Amniotic stem cell (primary cell): ENCODE measurements around the gene PHC2.

ENCODE experiments used
- DNase-seq: peaks from one replicate; lab custom pipeline; 2025; lab: John Stamatoyannopoulos, UW

The PHC2 gene

GRCh38 chr1:33371334-33371733 lies 59.6 kb downstream of the PHC2 start:
- DNase-seq, result no peak

DNA sequence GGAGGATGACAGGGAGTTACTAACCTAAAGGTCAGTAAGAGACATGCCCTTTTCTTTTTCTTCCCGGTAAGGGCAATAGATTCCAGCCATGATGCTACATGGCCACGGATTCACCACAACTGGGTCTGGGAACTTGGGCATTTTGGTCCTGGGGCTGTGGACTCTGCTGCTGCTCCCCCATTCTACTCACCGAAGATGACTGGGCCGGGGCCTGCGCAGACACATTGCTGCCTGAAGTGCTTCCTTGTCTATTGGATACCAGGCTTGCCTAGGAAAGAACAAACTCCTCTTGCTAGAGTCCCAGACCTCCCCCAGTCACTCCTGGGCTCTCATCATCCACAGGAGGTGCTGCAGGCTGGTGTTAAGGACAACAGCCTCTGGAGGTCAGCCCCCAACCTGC lies 60.1 kb downstream of the PHC2 start:
- no peak for DNase-seq

- DNase-seq, result no peak
Measured at GRCh38 chr1:33370301-33370700, 60.6 kb downstream of the PHC2 start.

DNA sequence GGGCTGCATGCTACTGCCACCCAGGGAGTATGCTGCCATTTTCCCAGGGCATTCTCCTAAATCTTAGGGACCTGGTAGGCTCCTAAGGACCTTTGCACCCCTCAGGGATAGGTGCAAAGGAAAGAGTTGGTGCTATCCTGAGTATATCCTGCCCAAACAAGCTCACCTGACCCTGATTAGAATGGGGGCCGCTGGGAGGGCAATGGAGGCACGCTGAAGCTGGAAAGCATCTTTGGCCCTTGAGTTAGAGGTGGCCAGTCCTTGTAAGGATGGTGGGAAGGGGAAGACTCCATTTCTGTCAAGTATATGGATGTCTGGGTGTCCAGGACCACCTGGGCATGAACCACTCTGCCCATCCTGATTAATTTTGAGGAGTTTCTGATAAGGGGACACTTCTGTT lies 61.1 kb downstream of the PHC2 start:
- no peak for DNase-seq

DNA sequence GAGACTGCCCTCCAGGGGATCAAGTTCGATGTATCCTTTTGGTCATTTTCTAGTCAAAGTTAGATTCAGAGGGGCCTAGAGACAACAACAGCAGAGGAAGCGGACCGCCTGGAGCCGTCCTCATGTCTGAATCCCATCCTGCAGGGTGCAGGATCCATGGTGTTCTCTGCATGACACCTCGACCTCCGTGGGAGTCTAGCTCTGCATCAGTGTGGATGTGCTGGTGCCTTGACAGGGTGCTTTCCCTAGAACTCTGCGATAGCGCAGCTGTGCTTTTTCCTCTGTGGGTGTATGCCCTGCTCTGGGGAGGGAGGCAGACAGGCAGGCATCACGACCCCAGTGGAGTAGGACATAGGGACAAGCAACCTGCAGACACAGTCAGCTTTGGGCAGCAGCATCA lies 61.8 kb downstream of the PHC2 start:
- DNase-seq, result no peak

DNA sequence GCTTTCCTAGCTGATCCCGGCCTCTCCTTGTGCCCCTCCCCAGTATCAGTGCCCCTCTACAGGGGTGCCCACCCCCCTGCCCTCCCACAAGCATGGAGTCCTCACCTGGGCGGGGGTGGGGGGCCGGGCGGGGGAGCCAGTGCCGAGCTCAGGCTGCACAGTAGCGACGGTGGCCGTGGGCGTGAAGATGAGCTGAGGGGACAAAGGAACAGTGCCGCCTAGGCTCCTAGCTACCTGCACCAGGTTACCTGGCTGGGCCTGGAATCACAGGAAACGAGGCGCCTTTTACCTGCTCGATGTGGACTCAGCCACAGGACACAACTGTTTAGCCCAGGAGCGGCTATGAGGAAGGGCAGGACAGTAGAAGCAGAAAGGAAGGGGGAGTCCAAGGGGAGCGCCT lies 62.5 kb downstream of the PHC2 start:
- no peak for DNase-seq

GRCh38 chr1:33367485-33368405 lies 63.1 kb downstream of the PHC2 start:
- peak; percentile 78 for DNase-seq

- DNase-seq, result no peak
Measured at GRCh38 chr1:33366762-33367484, 64.0 kb downstream of the PHC2 start.

DNA sequence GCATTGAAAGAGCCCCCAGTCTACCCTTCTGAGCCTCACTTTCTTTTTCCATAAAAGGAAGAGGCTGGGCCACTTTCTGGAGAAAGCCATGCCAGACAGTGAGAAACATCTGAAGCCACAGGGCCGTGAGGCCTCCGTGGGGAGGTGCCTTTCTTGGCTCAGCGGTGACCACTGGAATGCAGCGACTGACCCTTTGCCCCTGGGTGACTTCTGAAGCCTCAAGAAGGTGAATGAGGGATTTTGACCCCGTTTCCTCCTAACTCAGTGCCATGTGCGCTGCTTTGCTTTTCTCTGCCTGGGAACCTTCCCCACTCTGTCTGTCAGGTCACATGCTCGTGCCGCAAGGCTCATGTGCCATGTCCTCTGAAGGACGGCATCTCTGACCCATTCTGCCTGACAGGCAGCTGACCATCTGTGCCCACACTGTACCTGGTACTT lies 65.3 kb downstream of the PHC2 start:
- no peak for DNase-seq

DNA sequence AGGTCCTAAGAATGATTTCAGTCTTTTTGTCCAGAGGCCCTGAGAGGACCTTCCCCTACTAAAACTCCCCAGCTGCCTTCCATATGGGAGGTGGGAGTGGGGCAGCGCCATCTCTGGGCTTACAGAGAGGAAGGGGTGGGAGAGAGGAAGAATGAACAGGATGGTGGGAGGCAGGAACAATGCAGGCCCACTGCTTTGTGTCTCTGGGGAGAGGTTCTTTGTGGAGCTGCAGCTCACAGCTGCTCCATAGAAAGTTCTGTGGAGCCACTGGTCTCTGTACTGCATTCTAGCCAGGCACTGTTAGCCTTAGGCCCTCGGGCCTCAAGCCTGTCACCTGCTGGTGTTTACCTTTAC lies 66.4 kb downstream of the PHC2 start:
- DNase-seq, result no peak

- DNase-seq, result no peak
Measured at GRCh38 chr1:33363470-33363861, 67.4 kb downstream of the PHC2 start.

DNA sequence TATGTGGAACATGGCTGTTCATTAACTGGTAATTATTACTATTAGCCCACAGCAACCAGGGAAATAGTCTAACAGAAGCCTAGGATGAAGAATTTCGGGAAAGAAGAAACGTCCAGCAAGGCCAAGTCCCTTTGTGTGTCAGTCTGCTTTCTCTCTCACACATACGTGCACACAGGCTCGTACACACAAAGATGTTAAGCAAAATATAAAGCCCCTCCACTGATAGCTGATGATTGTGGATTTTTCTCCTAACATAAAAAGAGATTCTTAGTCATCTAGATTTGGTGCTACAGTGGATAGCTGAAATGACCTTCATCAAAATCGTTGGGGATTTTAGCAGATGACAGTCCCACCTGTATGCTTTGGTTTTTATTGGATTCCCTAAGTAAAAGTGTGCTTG lies 67.9 kb downstream of the PHC2 start:
- no peak for DNase-seq

- no peak for DNase-seq
Measured at GRCh38 chr1:33361532-33362235, 69.2 kb downstream of the PHC2 start.

- no peak for DNase-seq
Measured at GRCh38 chr1:33360367-33360766, 70.5 kb downstream of the PHC2 start.

DNA sequence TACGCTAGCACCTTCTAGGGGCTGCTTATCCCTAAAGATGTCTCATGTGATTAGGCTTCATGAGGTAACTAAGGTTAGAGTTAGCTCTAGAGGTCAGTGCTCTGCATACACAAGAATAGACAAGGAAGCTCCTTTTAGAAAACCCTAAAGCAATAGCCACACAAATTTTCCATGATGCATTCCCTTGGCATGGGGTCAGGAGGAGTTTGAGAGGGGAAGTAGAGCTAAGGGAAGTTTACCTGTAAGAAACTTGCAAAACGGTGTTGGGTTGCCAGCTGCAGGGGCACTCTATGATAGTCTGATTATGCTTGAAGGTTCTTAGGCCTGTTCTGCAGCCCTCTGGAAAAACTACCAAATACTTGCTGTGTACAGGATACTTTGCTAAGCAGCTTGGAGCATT lies 71.0 kb downstream of the PHC2 start:
- no peak for DNase-seq

DNA sequence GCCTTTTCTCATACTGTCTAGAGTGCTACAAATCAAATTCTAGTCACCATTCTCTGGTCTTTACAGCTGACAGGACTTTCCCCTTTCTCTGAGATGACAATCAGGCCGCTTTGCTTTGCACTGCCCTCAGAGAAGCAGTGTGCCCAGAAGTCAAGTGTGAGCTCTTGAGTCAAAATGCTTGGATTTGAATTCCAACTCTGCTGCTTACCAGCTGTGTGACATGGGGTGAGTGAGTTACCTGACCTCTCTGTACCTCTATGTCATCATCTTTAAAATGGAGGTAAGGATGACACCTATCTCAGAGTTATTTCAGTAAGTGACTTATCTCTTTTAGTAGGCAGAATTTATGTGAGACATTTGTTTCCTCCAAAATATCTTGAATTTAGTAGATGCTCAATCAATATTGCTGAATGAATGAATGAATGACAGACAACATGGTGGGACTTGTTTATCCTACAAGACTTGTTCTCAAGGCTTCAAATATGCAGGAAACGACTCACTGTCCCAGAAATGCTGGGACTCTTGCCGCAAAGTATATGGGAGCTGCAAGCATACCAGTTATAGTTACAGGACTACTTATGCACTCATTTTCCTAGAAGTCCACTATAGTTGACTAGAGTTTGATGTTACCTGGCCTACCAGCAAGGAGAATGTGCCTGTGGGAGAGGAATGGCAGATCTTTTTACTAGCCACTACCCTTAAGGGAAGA lies 71.9 kb downstream of the PHC2 start:
- no peak for DNase-seq

DNA sequence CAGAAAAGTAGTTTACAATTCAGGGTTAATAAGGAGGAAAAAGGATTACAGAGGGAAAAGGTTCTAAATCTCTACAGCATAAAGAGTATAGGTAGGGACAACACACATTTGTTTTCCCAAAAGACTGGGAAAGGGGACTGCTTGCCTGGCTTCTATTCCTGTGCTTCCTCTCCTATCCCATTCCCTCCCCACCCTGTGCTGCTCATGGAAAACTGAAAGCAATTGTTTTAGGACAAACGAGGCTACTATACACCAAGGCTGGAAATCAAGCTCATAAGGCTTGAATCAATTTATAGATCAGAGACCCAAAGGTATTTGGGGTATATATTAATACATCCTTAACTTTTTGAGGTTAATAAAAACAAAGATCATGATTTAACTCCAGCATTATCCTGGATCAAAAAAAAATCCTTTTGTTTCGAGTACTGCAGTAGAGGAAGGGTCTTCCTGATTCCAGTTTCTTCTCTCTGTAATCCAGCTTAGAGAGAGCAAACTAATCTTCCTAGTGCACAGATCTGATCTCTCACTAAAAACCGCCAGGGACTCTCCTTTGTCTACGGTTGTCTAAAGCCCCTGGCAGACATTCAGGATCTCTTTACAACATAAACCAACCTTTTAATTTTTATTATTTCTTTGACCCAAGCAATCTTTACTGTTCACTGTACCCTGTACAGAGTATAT lies 72.6 kb downstream of the PHC2 start:
- no peak for DNase-seq

DNA sequence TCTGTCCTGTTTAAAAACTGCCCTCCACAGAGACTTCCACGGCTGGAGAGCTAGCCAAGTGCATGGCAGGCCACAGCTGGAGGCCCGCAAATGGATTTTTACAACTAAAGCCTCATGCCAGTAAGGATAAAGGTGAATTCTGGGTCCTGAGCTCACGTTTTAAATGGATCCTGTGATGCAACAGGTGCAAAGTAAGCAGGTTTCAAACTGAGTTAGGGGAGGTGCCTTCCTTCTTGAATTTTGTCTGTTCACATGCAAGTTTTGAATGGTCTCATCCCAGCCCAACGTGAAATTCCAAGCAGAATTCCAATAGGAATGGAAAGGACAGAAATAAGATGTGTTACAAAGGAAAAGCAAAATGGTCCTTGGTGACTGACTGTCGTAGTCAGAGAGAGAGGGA lies 73.8 kb downstream of the PHC2 start:
- no peak for DNase-seq

- no peak for DNase-seq
Measured at GRCh38 chr1:33354707-33355316, 76.1 kb downstream of the PHC2 start.

GRCh38 chr1:33353531-33353930 lies 77.4 kb downstream of the PHC2 start:
- no peak for DNase-seq

GRCh38 chr1:33351281-33351660 lies 79.6 kb downstream of the PHC2 start:
- DNase-seq, result no peak
